Endodermal cell (in vitro differentiated cells): Measurements from ENCODE around the gene CAPN12. TPM values are rescaled to one million over a fixed set of nuclear protein-coding genes. Genes with fewer than 3 reads are reported as not detected.

Source experiments
- DNase-seq: peaks from one replicate; pipeline ENCODE4 v3.0.0-alpha.2; 2017
- H3K27ac ChIP-seq: 2 replicates; pipeline ENCODE4 v1.5.1; 2013; ENCODE audit warnings: mild to moderate bottlenecking, low read depth, low read length, moderate library complexity
- H3K27me3 ChIP-seq: 2 replicates; pipeline ENCODE4 v1.6.1; 2013; ENCODE audit warnings: mild to moderate bottlenecking, low read length, moderate library complexity; ENCODE audit not compliant: insufficient read depth, control insufficient read depth, poor library complexity, severe bottlenecking
- H3K36me3 ChIP-seq: 2 replicates; pipeline ENCODE4 v1.7.0; 2013; ENCODE audit warnings: mild to moderate bottlenecking, low read length, moderate library complexity; ENCODE audit not compliant: control insufficient read depth, insufficient read depth
- H3K4me1 ChIP-seq: one replicate; pipeline ENCODE4 v1.7.0; 2013; ENCODE audit warnings: low read length; ENCODE audit not compliant: control insufficient read depth, insufficient read depth
- H3K4me3 ChIP-seq: 2 replicates; pipeline ENCODE4 v1.5.1; 2013; ENCODE audit warnings: mild to moderate bottlenecking, low read length, moderate library complexity
- H3K9ac ChIP-seq: 2 replicates; pipeline ENCODE4 v1.6.1; 2013; ENCODE audit warnings: mild to moderate bottlenecking, low read length, moderate library complexity; ENCODE audit not compliant: poor library complexity, severe bottlenecking; ENCODE audit errors: extremely low read depth
- H3K9me3 ChIP-seq: 2 replicates; pipeline ENCODE4 v1.6.1; 2013; ENCODE audit warnings: mild to moderate bottlenecking, low read length, moderate library complexity; ENCODE audit not compliant: control insufficient read depth
- H3K27ac Mint-ChIP-seq: 2 replicates; pipeline ENCODE4 v1.8.0; 2020; ENCODE audit warnings: mixed read lengths
- H3K27me3 Mint-ChIP-seq: 2 replicates; pipeline ENCODE4 v1.8.0; 2021; ENCODE audit warnings: mild to moderate bottlenecking, mixed read lengths; ENCODE audit not compliant: insufficient read depth
- H3K36me3 Mint-ChIP-seq: 2 replicates; pipeline ENCODE4 v1.8.0; 2020; ENCODE audit warnings: low read depth, mixed read lengths
- H3K4me1 Mint-ChIP-seq: 2 replicates; pipeline ENCODE4 v1.8.0; 2020; ENCODE audit warnings: mixed read lengths
- H3K4me3 Mint-ChIP-seq: 2 replicates; pipeline ENCODE4 v1.8.0; 2020; ENCODE audit warnings: mild to moderate bottlenecking, moderate library complexity, mixed read lengths
- H3K9me3 Mint-ChIP-seq: 2 replicates; pipeline ENCODE4 v1.8.0; 2020; ENCODE audit warnings: mild to moderate bottlenecking, mixed read lengths
- WGBS, 2 experiments: methylation state at CpG; one replicate each; pipeline versions ENCODE4 v1.1.5 to v1.1.7; 2013; ENCODE audit warnings: missing lambda C conversion rate in 2 of 2, mixed read lengths in 1 of 2; ENCODE audit not compliant: insufficient coverage in 1 of 2, insufficient read length in 1 of 2; 5-methylcytosine and 5-hydroxymethylcytosine counted together
- total RNA-seq, 2 donors: library from RNA; stranded (reverse); fragmentation: NEBNext Ultra II Directional in 1 of 2; extraction: Animal tissue kit (Norgen Biotek cat#: 25700) in 1 of 2; gene quantifications; 2 replicates in 1 of 2; 3 replicates in 1 of 2; pipeline ENCODE4 v1.2.1, GENCODE V29; 2021
- TF ChIP-seq, protein P1 (sequence below): fragments of 200-600 bp; sonication (generic); conservative IDR thresholded peaks from 2 replicates; pipeline ENCODE4 v1.5.0; 2021; ENCODE audit warnings: antibody characterized with exemption, mild to moderate bottlenecking

The CAPN12 gene
- total RNA-seq, 2 donors from 2014 or later: 14.5 to 83.0 TPM

- peaks cover 42% of the 10 kb centered on the region for H3K4me1 Mint-ChIP-seq
- peak overlapping the region; percentile 33 for H3K4me3 Mint-ChIP-seq
- Histone ChIP-seq H3K27me3 (no peaks in the 10 kb centered on the region), H3K4me1 (peaks cover 31% of the 10 kb centered on the region), H3K4me3 (peak overlapping the region; percentile 3), H3K27ac (peak overlapping the region; percentile 10), H3K9ac (no peak overlapping the region), H3K9me3 (no peaks in the 10 kb centered on the region), H3K36me3 (peaks cover 45% of the 10 kb centered on the region)
- H3K27ac Mint-ChIP-seq: peak overlapping the region; percentile 99
- H3K27me3 Mint-ChIP-seq: no peaks in the 10 kb centered on the region
- 94% methylated on average over 5 of the region's 5 CpGs; no CpG with 5 or more reads in 1 of the 2 experiments for WGBS, 2 experiments
- TF ChIP-seq, protein P1, sequence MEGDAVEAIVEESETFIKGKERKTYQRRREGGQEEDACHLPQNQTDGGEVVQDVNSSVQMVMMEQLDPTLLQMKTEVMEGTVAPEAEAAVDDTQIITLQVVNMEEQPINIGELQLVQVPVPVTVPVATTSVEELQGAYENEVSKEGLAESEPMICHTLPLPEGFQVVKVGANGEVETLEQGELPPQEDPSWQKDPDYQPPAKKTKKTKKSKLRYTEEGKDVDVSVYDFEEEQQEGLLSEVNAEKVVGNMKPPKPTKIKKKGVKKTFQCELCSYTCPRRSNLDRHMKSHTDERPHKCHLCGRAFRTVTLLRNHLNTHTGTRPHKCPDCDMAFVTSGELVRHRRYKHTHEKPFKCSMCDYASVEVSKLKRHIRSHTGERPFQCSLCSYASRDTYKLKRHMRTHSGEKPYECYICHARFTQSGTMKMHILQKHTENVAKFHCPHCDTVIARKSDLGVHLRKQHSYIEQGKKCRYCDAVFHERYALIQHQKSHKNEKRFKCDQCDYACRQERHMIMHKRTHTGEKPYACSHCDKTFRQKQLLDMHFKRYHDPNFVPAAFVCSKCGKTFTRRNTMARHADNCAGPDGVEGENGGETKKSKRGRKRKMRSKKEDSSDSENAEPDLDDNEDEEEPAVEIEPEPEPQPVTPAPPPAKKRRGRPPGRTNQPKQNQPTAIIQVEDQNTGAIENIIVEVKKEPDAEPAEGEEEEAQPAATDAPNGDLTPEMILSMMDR: no peak
- no peak for DNase-seq
- H3K9me3 Mint-ChIP-seq: peaks cover 4% of the 10 kb centered on the region
- peaks cover 41% of the 10 kb centered on the region for H3K36me3 Mint-ChIP-seq
These were observed 57.8 kb downstream of the CAPN12 start for GRCh38 chr19:38686530-38686888.

DNA sequence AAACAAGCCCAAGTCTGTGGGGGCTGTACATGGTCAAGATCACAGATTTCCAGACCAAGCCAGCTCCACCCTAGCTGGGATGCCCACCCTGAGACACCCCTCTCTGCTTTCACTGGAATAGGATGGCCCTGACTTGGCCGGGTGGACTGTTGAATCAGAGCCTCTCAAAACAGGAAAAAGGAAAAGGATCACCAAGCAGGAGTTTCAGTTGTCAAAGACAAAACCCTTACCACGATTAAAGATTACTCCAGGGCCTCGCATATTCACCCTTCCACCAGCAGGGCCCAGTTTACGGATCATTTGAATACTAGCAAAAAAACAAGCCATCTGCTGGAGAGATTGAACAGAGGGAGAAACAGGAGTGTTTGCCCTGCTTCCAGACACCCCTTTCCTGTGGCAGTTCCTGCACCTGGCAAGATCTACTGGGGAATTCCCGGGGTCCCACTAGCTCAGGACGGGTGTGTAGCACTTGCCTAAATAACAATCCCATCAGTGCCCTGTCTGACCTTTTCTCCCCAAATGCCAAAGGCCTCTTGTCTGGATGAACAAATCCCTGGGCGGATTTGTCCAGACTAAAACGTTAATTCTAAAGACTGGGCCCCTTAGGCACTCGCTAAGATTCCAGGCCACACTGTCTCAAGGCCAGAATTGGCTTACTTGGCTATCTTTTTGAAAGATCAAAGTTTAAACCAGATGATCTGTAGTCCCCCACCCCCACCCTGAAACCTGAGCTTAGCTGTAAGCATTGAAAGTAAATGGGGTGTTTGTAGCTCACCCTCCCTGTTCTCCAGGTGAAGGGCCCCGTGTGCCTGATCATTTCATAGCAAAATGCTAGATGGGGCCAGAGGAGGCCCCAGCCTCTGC lies 58.4 kb downstream of the CAPN12 start:
- Histone ChIP-seq H3K9me3 (no peaks in the 10 kb centered on the region), H3K9ac (peak overlapping the region; percentile 35), H3K27ac (peak overlapping the region; percentile 10), H3K4me1 (peaks cover 31% of the 10 kb centered on the region), H3K36me3 (peaks cover 50% of the 10 kb centered on the region), H3K27me3 (no peaks in the 10 kb centered on the region), H3K4me3 (peak overlapping the region; percentile 13)
- WGBS, 2 experiments: 49 to 52% methylated on average over 4 to 10 of the region's 10 CpGs
- Mint-ChIP-seq H3K9me3 (peaks cover 4% of the 10 kb centered on the region), H3K27ac (peak overlapping the region; percentile 99), H3K36me3 (peaks cover 45% of the 10 kb centered on the region), H3K27me3 (no peaks in the 10 kb centered on the region), H3K4me3 (peak overlapping the region; percentile 33), H3K4me1 (peaks cover 46% of the 10 kb centered on the region)
- DNase-seq: peak; percentile 82
- TF ChIP-seq, protein P1: peak; percentile 74

GRCh38 chr19:38684862-38685665 lies 59.2 kb downstream of the CAPN12 start:
- H3K27ac ChIP-seq: peak overlapping the region; percentile 10
- Mint-ChIP-seq H3K27me3 (no peaks in the 10 kb centered on the region), H3K9me3 (peaks cover 4% of the 10 kb centered on the region), H3K4me1 (peaks cover 49% of the 10 kb centered on the region), H3K36me3 (peaks cover 46% of the 10 kb centered on the region), H3K27ac (peak overlapping the region; percentile 99), H3K4me3 (peak overlapping the region; percentile 33)
- no peaks in the 10 kb centered on the region for H3K9me3 ChIP-seq
- TF ChIP-seq, protein P1: no peak
- no peak for DNase-seq
- peak overlapping the region; percentile 13 for H3K4me3 ChIP-seq
- peaks cover 51% of the 10 kb centered on the region for H3K36me3 ChIP-seq
- H3K9ac ChIP-seq: peak overlapping the region; percentile 35
- no peaks in the 10 kb centered on the region for H3K27me3 ChIP-seq
- 85 to 91% methylated on average over 11 to 15 of the region's 15 CpGs for WGBS, 2 experiments
- H3K4me1 ChIP-seq: peaks cover 31% of the 10 kb centered on the region
